DMS114 treated with DMSO at 0.1 percent for 48 hours (cell line): ENCODE data around the gene PPM1B.
"Not testable (repeated sequence)": the region's sequence is repeated elsewhere in the genome, so short reads cannot be mapped to it uniquely, and the experiment has no call there.

Experiments
- DNase-seq: peaks from one replicate; lab custom pipeline; 2025; ENCODE audit not compliant: unreplicated experiment; lab: John Stamatoyannopoulos, UW

The PPM1B gene

GRCh38 chr2:44168681-44169154 is at the start of gene PPM1B:
PPM1B (plus strand) TSS chr2:44168875; CDS start chr2:44201200, 32,325 bp downstream.
- DNase-seq, result no peak

- DNase-seq, result no peak
These were observed 48.8 kb upstream of the PPM1B start for GRCh38 chr2:44119878-44120277.

GRCh38 chr2:44120428-44120827 is 48.2 kb upstream of the PPM1B start:
- DNase-seq, result no peak

GRCh38 chr2:44121899-44122298 is 46.8 kb upstream of the PPM1B start:
- DNase-seq, result no peak

- no peak for DNase-seq
These were observed 44.2 kb upstream of the PPM1B start for GRCh38 chr2:44124500-44124899.

GRCh38 chr2:44126106-44126797 is 42.4 kb upstream of the PPM1B start:
- DNase-seq, result no peak

GRCh38 chr2:44130441-44130840 is 38.2 kb upstream of the PPM1B start:
- DNase-seq, result no peak

- no peak for DNase-seq
These were observed 37.5 kb upstream of the PPM1B start for GRCh38 chr2:44131177-44131576.

GRCh38 chr2:44133602-44134001 is 35.1 kb upstream of the PPM1B start:
- DNase-seq, result not testable (repeated sequence)

GRCh38 chr2:44134848-44135247 is 33.8 kb upstream of the PPM1B start:
- no peak for DNase-seq

GRCh38 chr2:44135296-44135695 is 33.4 kb upstream of the PPM1B start:
- DNase-seq, result no peak

GRCh38 chr2:44135771-44136170 is 32.9 kb upstream of the PPM1B start:
- DNase-seq, result no peak

- no peak for DNase-seq
These were observed 32.4 kb upstream of the PPM1B start for GRCh38 chr2:44136252-44136651.

- no peak for DNase-seq
These were observed 31.6 kb upstream of the PPM1B start for GRCh38 chr2:44137048-44137447.

- no peak for DNase-seq
These were observed 30.7 kb upstream of the PPM1B start for GRCh38 chr2:44137872-44138551.

- no peak for DNase-seq
These were observed 28.9 kb upstream of the PPM1B start for GRCh38 chr2:44139741-44140140.

- no peak for DNase-seq
These were observed 26.4 kb upstream of the PPM1B start for GRCh38 chr2:44142306-44142705.

- no peak for DNase-seq
These were observed 25.0 kb upstream of the PPM1B start for GRCh38 chr2:44143701-44144100.

GRCh38 chr2:44148999-44149398 is 19.7 kb upstream of the PPM1B start:
- no peak for DNase-seq

- no peak for DNase-seq
These were observed 18.2 kb upstream of the PPM1B start for GRCh38 chr2:44150473-44150872.

GRCh38 chr2:44152865-44153669 is 15.6 kb upstream of the PPM1B start:
- no peak for DNase-seq
